ENCODE results near the gene TFCP2.

The TFCP2 gene

DNA sequence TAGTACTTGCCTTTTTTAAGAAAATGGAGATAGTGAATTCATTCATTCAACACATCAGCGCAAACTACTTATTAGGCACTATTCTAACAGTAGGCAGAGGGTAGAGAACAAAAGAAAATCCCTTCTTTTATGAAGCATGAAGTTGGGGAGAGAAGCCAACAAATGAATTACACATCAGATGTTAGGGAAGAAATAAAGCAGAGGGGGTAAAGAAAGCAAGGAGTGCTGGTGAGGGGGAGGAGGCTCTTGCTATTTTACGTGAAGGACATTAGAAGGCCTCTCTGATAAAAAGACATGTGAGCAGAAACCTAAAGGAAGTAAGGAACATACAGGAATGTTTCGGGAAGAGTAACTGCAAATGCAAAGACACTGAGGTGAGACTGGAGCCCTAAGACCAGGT is 22.2 kb downstream of the TFCP2 start:
- no peak overlapping the region for H3K4me2 ChIP-seq

DNA sequence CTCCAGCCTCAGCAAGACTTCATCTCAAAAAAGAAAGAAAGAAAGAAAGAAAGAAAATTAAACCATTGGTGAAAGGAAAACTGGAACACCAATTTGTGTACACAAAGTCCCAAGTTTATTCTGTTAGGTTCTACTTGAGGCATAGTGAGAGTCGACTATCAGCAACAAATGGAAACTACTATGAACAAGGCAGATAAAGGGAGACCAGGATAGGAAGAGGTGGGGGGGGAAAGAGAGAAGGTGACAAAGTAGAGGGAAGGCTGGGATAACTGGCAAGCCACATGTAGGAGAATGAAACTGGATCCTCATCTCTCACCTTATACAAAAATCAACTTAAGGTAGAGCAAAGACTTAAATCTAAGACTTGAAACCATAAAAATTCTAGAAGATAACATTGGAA is 25.6 kb downstream of the TFCP2 start:
- H3K79me2 ChIP-seq (ENCODE audit: insufficient read depth, low read depth): no peaks in the 10 kb centered on the region
- no peak overlapping the region for H3K4me3 ChIP-seq (IDR thresholded peaks at IDR 0.05; ENCODE audit: insufficient read depth, low read depth, low read length)
- H4K20me1 ChIP-seq (ENCODE audit: insufficient read depth): no peaks in the 10 kb centered on the region
- no peak overlapping the region for H3K9ac ChIP-seq
- no peaks in the 10 kb centered on the region for H3K27me3 ChIP-seq (ENCODE audit: insufficient read depth, low read depth)
- TF ChIP-seq, protein P1, sequence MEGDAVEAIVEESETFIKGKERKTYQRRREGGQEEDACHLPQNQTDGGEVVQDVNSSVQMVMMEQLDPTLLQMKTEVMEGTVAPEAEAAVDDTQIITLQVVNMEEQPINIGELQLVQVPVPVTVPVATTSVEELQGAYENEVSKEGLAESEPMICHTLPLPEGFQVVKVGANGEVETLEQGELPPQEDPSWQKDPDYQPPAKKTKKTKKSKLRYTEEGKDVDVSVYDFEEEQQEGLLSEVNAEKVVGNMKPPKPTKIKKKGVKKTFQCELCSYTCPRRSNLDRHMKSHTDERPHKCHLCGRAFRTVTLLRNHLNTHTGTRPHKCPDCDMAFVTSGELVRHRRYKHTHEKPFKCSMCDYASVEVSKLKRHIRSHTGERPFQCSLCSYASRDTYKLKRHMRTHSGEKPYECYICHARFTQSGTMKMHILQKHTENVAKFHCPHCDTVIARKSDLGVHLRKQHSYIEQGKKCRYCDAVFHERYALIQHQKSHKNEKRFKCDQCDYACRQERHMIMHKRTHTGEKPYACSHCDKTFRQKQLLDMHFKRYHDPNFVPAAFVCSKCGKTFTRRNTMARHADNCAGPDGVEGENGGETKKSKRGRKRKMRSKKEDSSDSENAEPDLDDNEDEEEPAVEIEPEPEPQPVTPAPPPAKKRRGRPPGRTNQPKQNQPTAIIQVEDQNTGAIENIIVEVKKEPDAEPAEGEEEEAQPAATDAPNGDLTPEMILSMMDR (conservative IDR thresholded peaks at IDR 0.05; ENCODE audit: low read depth, low read length): no peak
- no peaks in the 10 kb centered on the region for H3K4me1 ChIP-seq (ENCODE audit: low read depth, poor library complexity, severe bottlenecking)
- H2AFZ ChIP-seq (ENCODE audit: low read depth): no peak overlapping the region
- H3K4me2 ChIP-seq: no peak overlapping the region
- no peak overlapping the region for H3K27ac ChIP-seq
- no peaks in the 10 kb centered on the region for H3K36me3 ChIP-seq (ENCODE audit: insufficient read depth)

More for the DNA sequence above, 22.2 kb downstream of the TFCP2 start:
- no peaks in the 10 kb centered on the region for H4K20me1 ChIP-seq (ENCODE audit: insufficient read depth)
- H3K27ac ChIP-seq: no peak overlapping the region
- H3K27me3 ChIP-seq (ENCODE audit: insufficient read depth, low read depth): no peaks in the 10 kb centered on the region
- no peak overlapping the region for H3K4me3 ChIP-seq (IDR thresholded peaks at IDR 0.05; ENCODE audit: insufficient read depth, low read depth, low read length)
- TF ChIP-seq, protein P1 (conservative IDR thresholded peaks at IDR 0.05; ENCODE audit: low read depth, low read length): no peak
- no peaks in the 10 kb centered on the region for H3K36me3 ChIP-seq (ENCODE audit: insufficient read depth)
- H3K9ac ChIP-seq: no peak overlapping the region
- H3K79me2 ChIP-seq (ENCODE audit: insufficient read depth, low read depth): no peaks in the 10 kb centered on the region
- no peak overlapping the region for H2AFZ ChIP-seq (ENCODE audit: low read depth)
- no peaks in the 10 kb centered on the region for H3K4me1 ChIP-seq (ENCODE audit: low read depth, poor library complexity, severe bottlenecking)

DNA sequence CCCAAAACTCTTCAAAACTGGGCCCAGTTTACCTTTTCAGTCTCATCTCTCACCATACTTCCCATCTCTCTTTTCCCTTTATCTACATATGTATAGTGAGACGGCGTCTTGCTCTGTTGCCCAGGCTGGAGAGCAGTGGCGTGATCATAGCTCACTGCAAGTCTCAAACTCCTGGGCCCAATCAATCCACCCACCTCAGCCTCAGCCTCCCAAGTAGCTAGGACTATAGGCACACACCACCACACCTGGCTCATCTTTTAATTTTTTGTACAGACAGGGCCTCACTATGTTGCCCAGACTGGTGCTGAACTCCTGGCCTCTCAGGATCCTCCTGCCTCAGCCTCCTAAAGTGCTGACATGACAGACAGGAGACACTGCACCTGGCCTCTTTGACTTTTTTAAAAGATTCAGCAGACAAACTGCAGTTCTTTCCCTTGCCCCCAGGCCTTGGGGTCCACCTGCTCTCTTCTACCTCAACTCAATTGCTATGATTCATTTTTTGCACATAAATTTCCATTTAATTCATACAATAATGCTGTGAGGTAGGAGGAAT is 33.6 kb downstream of the TFCP2 start:
- Histone ChIP-seq H3K4me2 (no peak overlapping the region), H3K79me2 (ENCODE audit: insufficient read depth, low read depth) (no peaks in the 10 kb centered on the region), H3K4me1 (ENCODE audit: low read depth, poor library complexity, severe bottlenecking) (no peaks in the 10 kb centered on the region), H3K27ac (no peak overlapping the region), H3K4me3 (IDR thresholded peaks at IDR 0.05; ENCODE audit: insufficient read depth, low read depth, low read length) (no peak overlapping the region), H3K27me3 (ENCODE audit: insufficient read depth, low read depth) (no peaks in the 10 kb centered on the region), H3K36me3 (ENCODE audit: insufficient read depth) (no peaks in the 10 kb centered on the region), H4K20me1 (ENCODE audit: insufficient read depth) (no peaks in the 10 kb centered on the region), H3K9ac (no peak overlapping the region), H2AFZ (ENCODE audit: low read depth) (no peak overlapping the region)
- TF ChIP-seq, protein P1 (conservative IDR thresholded peaks at IDR 0.05; ENCODE audit: low read depth, low read length): no peak

DNA sequence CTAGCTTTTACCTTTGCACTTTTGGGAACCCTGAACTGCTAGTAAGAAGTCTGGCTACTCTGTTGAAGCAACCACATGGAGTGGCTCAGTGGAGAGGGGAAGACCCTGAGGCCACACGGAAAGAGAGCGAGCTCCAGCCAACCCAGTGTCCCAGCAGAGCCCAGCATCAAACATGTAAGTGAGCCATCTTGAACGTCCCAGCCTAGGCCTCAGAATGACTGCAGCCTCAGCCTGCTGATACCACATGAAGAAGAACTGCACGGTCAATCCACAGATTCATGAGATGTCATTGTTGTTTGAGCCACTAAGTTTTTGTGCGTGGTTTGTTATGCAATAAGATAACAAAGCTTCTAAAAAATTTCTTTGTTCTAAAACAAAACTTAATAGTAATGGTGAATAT is 40.2 kb downstream of the TFCP2 start:
- peaks cover 3% of the 10 kb centered on the region for H3K4me1 ChIP-seq (ENCODE audit: low read depth, poor library complexity, severe bottlenecking)
- H3K9ac ChIP-seq: no peak overlapping the region
- H3K27ac ChIP-seq: no peak overlapping the region
- no peaks in the 10 kb centered on the region for H3K27me3 ChIP-seq (ENCODE audit: insufficient read depth, low read depth)
- no peaks in the 10 kb centered on the region for H4K20me1 ChIP-seq (ENCODE audit: insufficient read depth)
- no peaks in the 10 kb centered on the region for H3K79me2 ChIP-seq (ENCODE audit: insufficient read depth, low read depth)
- TF ChIP-seq, protein P1 (conservative IDR thresholded peaks at IDR 0.05; ENCODE audit: low read depth, low read length): no peak
- H3K4me2 ChIP-seq: no peak overlapping the region
- no peaks in the 10 kb centered on the region for H3K36me3 ChIP-seq (ENCODE audit: insufficient read depth)
- H2AFZ ChIP-seq (ENCODE audit: low read depth): no peak overlapping the region
- H3K4me3 ChIP-seq (IDR thresholded peaks at IDR 0.05; ENCODE audit: insufficient read depth, low read depth, low read length): no peak overlapping the region

Data from KMS-11 (cell line).